Astrocyte (in vitro differentiated cells and primary cell): Measurements from ENCODE around the gene MTTP.

Experiments
- EZH2 ChIP-seq: IDR thresholded peaks from 2 replicates; pipeline ENCODE4 v1.6.1; 2012; ENCODE audit warnings: mild to moderate bottlenecking, low read length, inconsistent platforms; ENCODE audit not compliant: insufficient read depth
- TF ChIP-seq, protein P1 (sequence below): IDR thresholded peaks from 2 replicates; pipeline ENCODE4 v1.5.1; 2011; ENCODE audit warnings: low read depth, mild to moderate bottlenecking, inconsistent platforms, low read length, moderate library complexity; ENCODE audit not compliant: insufficient read depth

DNA sequence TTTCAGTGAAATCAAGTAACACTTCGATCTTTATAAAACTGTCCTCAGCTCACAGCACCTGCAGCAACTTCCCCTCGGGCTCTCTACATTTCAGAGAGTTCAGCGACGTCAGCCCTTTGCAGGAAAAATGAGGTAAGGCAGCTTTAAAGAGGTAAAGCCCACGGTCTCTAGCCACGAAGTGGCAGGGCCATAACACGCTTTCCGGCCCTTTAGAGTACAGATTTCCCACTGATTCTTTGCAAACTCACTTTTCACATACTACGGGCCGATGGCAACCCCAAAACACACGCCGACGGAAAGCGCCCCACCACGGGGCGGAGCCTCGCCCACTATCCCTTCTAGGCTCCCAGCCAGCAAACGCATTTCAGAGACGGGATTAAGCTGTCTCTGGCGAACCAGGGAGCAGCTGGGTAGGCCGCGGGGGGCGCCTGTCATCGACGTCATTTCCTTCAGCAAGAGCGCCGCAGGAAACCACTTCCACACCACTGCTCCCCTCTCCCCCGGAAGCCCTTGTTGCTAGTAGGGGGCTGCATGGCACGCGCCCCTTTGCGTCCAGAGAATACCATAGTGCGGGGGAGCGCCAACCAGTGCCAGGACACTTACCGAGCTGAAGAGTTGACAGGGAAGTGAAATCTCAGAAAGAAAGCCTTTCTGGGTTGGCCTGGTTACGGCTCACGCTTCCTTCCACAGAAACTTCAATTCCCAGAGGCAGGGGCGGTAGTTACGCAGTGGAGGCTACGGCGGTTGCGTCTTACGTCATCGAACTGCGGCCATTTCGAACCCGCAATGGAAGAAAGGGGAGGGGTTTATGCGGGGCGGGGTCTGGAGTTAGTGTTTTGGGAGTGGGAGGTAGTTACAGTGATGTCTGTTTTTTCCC lies 11.1 kb upstream of the MTTP start, which contains the start of gene TRMT10A:
- TF ChIP-seq, protein P1, sequence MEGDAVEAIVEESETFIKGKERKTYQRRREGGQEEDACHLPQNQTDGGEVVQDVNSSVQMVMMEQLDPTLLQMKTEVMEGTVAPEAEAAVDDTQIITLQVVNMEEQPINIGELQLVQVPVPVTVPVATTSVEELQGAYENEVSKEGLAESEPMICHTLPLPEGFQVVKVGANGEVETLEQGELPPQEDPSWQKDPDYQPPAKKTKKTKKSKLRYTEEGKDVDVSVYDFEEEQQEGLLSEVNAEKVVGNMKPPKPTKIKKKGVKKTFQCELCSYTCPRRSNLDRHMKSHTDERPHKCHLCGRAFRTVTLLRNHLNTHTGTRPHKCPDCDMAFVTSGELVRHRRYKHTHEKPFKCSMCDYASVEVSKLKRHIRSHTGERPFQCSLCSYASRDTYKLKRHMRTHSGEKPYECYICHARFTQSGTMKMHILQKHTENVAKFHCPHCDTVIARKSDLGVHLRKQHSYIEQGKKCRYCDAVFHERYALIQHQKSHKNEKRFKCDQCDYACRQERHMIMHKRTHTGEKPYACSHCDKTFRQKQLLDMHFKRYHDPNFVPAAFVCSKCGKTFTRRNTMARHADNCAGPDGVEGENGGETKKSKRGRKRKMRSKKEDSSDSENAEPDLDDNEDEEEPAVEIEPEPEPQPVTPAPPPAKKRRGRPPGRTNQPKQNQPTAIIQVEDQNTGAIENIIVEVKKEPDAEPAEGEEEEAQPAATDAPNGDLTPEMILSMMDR: no peak
- TF ChIP-seq EZH2: no peak
